Dermis blood vessel endothelial cell (primary cell): ENCODE results near the gene PRKAG3. TPM values are rescaled to one million over a fixed set of nuclear protein-coding genes. Genes with fewer than 3 reads are reported as not detected.

Experiments used
- DNase-seq: peaks from one replicate; pipeline ENCODE4 v3.0.0; 2010
- total RNA-seq: library from RNA; depleted of rRNA; stranded (reverse); fragments of >200 nt; gene quantifications from 2 replicates; pipeline ENCODE4 v1.2.3, GENCODE V29; 2014

Gene PRKAG3
- total RNA-seq: not detected in 2 replicates

GRCh38 chr2:218831378-218831990, at the start of gene PRKAG3:
PRKAG3 (minus strand) TSS chr2:218831803.
- DNase-seq: no peak

GRCh38 chr2:218880859-218881594, 49.4 kb upstream of the PRKAG3 start:
- no peak for DNase-seq

DNA sequence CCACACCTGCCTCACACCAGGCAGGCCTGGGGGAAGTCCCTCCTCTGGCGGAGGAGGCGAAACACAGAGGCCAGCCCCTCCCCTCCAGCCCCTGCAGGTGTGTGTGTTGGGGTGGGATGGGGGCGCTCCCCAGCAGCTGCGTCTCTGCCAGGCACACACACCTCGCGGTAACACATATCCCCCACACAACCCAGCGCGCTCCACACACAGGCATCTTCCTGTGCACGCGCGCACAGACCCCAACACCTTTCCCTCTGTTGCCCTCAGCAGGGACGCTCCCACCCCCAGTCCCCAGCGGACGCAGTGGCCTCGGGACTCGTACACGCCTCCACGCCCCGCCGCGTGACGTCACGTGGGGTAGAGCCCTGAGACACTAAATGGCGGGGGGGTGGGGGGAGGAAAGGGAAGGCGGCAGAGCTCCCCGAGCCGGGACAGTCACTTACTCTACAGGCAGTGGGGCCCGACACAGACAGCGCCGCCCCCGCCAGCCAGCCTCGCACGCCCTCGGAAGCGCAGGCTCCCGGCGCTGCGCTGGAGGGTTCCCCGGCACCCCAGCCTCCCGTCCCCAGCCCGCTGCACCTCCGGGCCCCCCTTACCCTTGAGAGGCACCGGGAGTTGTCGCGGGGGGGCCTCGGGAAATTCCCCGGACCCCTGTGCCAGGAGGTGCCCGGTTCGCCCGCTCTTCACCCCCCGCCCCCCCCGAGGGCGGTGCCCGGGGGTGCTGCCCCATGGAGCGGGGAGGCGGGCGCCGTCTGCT, 48.7 kb upstream of the PRKAG3 start, which contains the start of gene WNT10A:
Gene WNT10A, plus strand, starts transcription at position 751 of the 757 bp plus-strand sequence. CDS start 144 bp downstream, outside the sequence.
- DNase-seq: no peak

GRCh38 chr2:218879776-218880101, 48.1 kb upstream of the PRKAG3 start:
- no peak for DNase-seq

DNA sequence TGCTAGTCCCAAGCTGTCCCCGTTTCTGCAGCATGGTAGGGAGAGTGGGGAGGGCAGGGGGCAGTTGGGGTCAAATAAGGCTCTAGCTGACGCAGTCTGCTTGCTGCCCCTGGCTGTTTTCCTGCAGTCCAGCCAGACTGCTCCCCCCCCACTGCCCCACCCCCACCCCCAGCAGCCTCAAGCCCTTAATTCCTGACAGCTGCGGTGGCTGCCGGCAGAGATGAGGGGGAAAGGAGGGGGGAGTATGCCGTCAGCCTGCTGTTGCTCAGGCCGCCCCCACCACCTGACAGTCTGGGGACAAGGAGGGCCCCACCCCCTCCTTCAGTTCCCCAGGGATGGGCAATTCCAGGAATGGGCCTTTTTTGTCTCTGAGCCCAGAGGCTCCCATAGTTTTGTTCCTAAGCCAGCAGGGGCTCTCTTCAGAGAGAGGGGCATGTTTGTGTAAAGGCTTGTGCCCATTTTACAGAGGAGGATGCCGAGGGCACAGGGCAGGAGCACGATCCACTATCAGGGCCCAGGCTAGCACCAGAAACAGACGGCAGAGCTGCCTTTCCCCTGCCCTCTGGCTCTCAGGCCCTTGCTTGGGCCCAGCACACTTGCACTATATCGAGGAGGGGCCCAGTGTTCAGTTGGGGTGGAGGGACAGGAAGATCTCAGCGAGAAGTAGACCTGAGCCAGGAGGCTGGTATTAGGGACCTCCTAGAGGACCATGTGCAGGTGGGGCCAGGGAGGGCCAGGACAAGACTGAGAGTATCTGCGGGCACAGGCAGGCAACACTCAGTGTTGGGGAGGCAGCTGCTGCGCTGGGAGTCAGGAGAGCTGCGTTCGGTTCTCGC, 47.5 kb upstream of the PRKAG3 start:
- no peak for DNase-seq

DNA sequence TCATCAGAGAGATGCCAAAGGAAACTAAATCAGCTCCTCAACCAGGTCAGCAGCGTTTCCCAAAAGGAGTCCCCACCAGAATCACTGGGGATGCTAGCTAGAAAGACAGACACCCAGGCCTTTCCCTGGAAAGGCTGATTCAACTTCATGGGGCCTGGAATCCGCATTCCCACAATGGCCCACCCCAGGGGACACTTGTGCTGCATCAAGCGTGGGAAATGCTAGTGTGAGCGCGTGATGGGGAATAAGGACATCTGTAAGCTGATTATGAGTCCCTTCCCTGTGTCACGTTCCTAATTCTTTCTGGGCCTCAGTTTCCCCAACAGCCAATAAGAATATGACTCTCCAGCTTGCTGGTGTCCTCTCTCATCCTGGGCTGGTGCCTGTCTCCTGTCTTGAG, 46.9 kb upstream of the PRKAG3 start:
- DNase-seq: no peak

GRCh38 chr2:218877891-218878290, 46.3 kb upstream of the PRKAG3 start:
- no peak for DNase-seq

GRCh38 chr2:218877331-218877730, 45.7 kb upstream of the PRKAG3 start:
- DNase-seq: no peak

GRCh38 chr2:218876562-218877219, 45.1 kb upstream of the PRKAG3 start:
- DNase-seq: peak; percentile 79

DNA sequence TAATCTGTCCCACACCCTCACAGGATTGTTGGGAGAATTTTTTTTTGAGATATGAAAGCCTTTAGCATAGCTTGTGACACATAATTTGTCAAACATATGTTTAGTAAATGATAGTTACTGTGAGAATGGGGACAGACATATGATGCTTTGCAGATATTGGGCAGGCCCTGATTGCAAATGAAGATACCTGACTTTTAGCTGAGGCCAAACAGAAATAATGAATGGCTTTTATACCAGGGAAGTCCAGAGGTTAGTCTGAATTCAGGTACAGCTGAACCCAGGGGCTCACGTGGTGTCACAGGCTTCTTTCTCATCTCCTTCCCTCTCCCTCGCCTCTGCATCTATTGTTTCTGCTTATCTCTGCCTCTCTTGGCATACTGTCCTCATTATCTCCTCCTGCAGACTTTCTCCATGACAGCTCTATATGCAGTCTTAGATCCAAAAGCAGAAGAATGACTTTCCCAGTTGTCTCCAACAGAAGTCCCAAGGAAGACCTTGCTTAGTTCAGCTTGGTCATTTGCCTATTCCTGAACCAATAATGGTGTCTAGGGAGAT, 44.2 kb upstream of the PRKAG3 start:
- no peak for DNase-seq

GRCh38 chr2:218873359-218874194, 42.0 kb upstream of the PRKAG3 start:
- DNase-seq: no peak

GRCh38 chr2:218872645-218873358, 41.2 kb upstream of the PRKAG3 start:
- DNase-seq: no peak

GRCh38 chr2:218871345-218872302, 40.0 kb upstream of the PRKAG3 start:
- DNase-seq: no peak

DNA sequence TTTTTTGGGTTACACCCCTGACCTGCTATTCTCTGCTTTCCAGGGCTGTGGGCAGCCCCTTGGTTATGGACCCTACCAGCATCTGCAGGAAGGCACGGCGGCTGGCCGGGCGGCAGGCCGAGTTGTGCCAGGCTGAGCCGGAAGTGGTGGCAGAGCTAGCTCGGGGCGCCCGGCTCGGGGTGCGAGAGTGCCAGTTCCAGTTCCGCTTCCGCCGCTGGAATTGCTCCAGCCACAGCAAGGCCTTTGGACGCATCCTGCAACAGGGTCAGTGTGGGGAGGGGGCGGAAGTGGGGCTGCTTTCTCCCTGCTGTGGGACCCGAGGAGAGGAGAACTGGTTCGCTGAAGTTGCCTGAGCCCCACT, 39.4 kb upstream of the PRKAG3 start:
- no peak for DNase-seq

DNA sequence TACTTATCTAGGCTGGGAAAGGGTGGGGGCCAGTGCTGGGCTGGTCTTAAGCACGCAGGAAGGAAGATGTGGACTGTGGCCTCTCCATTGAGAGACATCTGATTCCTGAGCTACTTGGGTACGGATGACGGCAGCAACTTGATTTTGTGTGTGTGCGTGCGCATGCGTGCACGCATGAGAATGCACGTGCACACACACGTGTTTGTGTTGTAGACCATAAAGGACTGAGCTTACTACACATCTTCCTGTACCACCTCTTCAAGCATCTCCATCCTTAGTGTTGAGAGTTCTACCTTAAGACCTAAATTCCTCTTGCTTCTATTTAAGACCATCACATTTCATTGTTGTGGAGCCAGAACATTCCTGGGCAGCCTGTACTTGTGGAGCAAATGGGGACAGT, 37.5 kb upstream of the PRKAG3 start:
- no peak for DNase-seq

GRCh38 chr2:218867900-218868299, 36.3 kb upstream of the PRKAG3 start:
- no peak for DNase-seq

GRCh38 chr2:218865999-218866398, 34.4 kb upstream of the PRKAG3 start:
- DNase-seq: no peak

DNA sequence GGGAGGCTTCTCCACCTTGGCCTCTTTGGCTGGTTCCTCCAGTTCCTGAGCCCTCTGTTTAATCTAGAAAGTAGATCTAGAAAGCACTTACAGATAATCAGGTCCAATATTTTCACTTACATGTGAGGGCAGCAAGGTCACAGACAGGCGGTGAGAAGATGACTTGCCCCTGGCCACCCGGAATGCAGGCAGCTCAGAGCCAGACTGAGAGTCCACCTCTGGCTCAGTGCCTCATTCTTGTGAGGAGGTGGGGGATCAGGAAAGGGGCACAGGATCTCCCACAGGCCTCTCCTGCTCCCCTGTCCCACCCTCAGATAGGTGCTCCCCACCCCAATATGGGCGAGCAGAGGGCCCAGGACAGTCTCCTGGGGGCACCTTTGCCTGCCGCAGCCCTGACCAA, 33.8 kb upstream of the PRKAG3 start:
- DNase-seq: no peak

GRCh38 chr2:218863021-218863520, 31.5 kb upstream of the PRKAG3 start:
- no peak for DNase-seq
